ENCODE results near the gene LRRFIP1. TPM values are rescaled to one million over a fixed set of nuclear protein-coding genes. Genes with fewer than 3 reads are reported as not detected.

The LRRFIP1 gene
- total RNA-seq, 2 experiments from 2014 or later: 242 to 248 TPM

DNA sequence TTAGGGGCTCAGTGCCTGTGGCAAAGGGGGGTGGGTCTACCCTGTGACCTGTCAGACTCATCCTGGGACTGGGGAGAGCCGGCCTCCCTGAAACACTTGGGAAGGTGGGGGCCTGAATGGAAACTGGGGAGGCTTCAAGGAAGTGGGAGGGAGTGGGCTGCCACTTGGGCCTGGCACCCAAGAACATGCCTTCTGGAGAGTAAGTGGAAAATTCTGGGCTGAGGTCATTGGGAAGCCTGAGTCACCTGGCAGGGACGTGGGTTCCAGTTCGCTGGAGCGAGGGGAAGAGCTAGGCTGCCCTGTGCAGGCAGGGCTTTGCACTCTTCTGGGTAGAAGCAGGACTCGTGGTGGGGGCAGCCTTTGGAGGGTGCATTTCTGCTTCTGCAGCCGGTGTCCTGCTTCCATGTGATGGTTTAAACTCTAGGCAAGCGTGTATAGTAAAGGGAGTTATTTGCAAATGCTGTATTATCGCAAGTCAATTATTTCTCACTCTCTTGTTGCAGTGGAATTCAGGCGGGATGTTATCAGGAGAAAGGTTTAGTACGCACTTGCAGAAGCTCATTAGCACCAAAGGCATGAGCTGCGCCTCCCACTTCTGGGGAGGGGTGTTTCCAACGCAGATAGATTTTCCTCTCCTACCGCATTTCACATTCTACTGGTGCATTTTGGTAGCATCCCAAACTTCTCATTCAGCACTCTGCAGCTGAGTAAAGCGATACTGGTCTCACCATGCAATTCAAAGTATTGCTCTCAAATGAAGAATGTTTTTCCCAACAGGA is 3.8 kb downstream of the LRRFIP1 start:
- ChIA-PET CTCF (interaction anchor here (0.9 kb wide), 1 partner anchor 114 kb away, joined by 3 read pairs; no protein-coding TSS in a partner anchor), POLR2A (no interaction called here)
- peaks cover under 1% of the 10 kb centered on the region for H3K36me3 Mint-ChIP-seq (ENCODE audit: low read depth)
- H3K9me3 Mint-ChIP-seq: peaks cover under 1% of the 10 kb centered on the region
- H3K4me1 Mint-ChIP-seq: peaks cover 9% of the 10 kb centered on the region
- H3K4me3 Mint-ChIP-seq: no peak overlapping the region
- no peak for DNase-seq
- H3K27me3 Mint-ChIP-seq: peaks cover 34% of the 10 kb centered on the region
- no peak overlapping the region for H3K27ac Mint-ChIP-seq

DNA sequence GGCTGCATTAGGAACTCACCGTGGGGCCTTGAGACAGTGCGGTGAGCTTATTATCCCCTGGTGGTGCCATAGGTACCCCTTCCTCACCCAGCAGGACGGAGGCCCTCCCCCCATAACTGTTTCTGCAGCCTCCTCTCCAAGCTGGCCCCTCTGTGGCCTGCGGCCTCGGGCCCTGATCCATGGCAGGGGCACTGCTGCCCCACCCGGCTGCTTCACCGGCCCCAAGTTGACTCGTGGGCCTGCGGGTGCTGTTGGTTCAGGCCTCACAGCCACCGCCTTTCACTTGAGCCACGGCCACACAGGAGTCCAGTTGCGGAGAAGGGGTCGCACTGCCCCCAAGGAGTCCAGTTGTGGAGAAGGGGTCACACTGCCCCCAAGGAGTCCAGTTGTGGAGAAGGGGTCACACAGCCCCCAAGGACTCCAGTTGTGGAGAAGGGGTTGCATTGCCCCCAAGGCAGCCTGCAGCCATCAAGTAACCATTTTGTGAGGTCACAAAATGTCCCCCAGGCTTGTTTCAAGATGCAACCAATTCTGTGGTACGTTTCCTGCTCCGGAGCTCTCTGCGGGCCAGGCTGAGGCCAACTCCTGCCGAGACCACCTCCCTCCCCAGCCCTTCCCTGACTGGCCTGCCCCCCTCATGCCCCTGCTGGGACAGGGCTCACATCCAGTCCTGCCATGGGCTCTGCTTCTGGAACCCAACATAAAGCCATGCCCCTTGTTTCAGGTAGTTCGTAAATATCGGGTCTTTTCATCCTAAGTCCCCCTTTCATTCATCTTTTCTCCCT is 4.6 kb downstream of the LRRFIP1 start:
- H3K27ac Mint-ChIP-seq: no peak overlapping the region

DNA sequence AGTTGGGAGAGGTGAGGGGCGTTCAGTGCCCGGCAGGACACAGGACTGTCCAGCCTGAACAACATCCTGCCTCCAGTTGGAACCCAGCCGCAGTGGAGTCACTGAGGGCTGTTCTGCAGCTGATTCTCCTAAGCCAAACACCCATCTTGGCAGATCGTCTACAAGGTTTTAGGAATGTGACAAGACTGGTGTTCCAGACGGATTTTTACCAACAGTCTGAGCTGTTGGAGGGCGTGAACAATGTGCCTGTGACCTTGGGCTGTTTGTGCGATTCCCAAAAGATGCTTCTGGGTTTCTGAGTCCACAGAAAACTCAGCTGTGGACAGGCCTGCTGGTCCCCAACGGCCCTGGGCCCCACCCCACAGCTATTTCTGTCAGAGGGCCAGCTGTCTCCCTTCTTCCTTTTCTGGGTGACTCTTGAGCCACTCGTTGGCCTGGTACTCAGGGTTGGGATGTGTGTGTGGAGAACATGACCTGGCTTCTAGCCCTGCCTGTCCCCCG is 5.7 kb downstream of the LRRFIP1 start:
- Mint-ChIP-seq H3K36me3 (ENCODE audit: low read depth) (peaks cover 6% of the 10 kb centered on the region), H3K9me3 (peaks cover 6% of the 10 kb centered on the region), H3K4me3 (no peak overlapping the region), H3K27me3 (peaks cover 32% of the 10 kb centered on the region), H3K27ac (no peak overlapping the region), H3K4me1 (peaks cover 8% of the 10 kb centered on the region)
- no peak for DNase-seq
- POLR2A ChIA-PET: no interaction called here
- CTCF ChIA-PET: no interaction called here

More for the DNA sequence above, 4.6 kb downstream of the LRRFIP1 start:
- peaks cover 6% of the 10 kb centered on the region for H3K9me3 Mint-ChIP-seq
- POLR2A ChIA-PET: no interaction called here
- H3K4me1 Mint-ChIP-seq: peaks cover 10% of the 10 kb centered on the region
- no peak overlapping the region for H3K4me3 Mint-ChIP-seq
- peaks cover 6% of the 10 kb centered on the region for H3K36me3 Mint-ChIP-seq (ENCODE audit: low read depth)
- CTCF ChIA-PET: no interaction called here
- H3K27me3 Mint-ChIP-seq: peaks cover 33% of the 10 kb centered on the region
- no peak for DNase-seq

DNA sequence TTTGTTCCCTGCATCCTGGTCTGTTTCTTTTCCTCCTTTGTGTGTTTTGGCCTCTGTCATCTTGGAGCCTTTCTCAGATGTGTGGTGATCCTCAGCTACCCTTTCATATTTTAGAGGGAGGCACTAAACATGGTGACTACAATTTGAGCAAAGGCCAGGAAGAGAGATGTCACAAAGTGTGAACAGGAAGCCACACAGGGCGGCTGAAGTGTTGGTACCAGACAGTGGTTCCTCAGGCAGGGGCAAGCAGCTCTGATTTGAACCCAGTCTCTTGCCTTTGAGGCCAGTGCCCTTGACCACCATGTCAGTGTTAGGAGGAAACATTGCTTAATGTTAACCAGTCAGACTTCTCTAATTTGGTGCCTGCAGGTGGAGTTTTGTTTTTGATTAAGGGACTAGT is 9.2 kb downstream of the LRRFIP1 start:
- no peak for DNase-seq
- peaks cover 6% of the 10 kb centered on the region for H3K9me3 Mint-ChIP-seq
- H3K27ac Mint-ChIP-seq: no peak overlapping the region
- H3K36me3 Mint-ChIP-seq (ENCODE audit: low read depth): peaks cover 6% of the 10 kb centered on the region
- ChIA-PET POLR2A (interaction anchor here (0.5 kb wide), 1 partner anchor 336 kb away, joined by 3 read pairs; no protein-coding TSS in a partner anchor), CTCF (no interaction called here)
- H3K4me3 Mint-ChIP-seq: no peak overlapping the region
- peaks cover 14% of the 10 kb centered on the region for H3K27me3 Mint-ChIP-seq
- peaks cover 6% of the 10 kb centered on the region for H3K4me1 Mint-ChIP-seq

GRCh38 chr2:237637429-237638135 is 10.2 kb downstream of the LRRFIP1 start:
- Mint-ChIP-seq H3K27me3 (peaks cover 14% of the 10 kb centered on the region), H3K36me3 (ENCODE audit: low read depth) (peaks cover 6% of the 10 kb centered on the region), H3K4me3 (no peak overlapping the region), H3K9me3 (peaks cover 6% of the 10 kb centered on the region), H3K4me1 (peaks cover 6% of the 10 kb centered on the region), H3K27ac (no peak overlapping the region)
- ChIA-PET POLR2A (no interaction called here), CTCF (no interaction called here)
- DNase-seq: no peak

GRCh38 chr2:237638176-237638575 is 10.8 kb downstream of the LRRFIP1 start:
- H3K36me3 Mint-ChIP-seq (ENCODE audit: low read depth): peaks cover 6% of the 10 kb centered on the region
- H3K4me1 Mint-ChIP-seq: peaks cover 6% of the 10 kb centered on the region
- CTCF ChIA-PET: no interaction called here
- POLR2A ChIA-PET: no interaction called here
- DNase-seq: no peak
- no peak overlapping the region for H3K27ac Mint-ChIP-seq
- peaks cover 6% of the 10 kb centered on the region for H3K9me3 Mint-ChIP-seq
- no peak overlapping the region for H3K4me3 Mint-ChIP-seq
- peaks cover 14% of the 10 kb centered on the region for H3K27me3 Mint-ChIP-seq

DNA sequence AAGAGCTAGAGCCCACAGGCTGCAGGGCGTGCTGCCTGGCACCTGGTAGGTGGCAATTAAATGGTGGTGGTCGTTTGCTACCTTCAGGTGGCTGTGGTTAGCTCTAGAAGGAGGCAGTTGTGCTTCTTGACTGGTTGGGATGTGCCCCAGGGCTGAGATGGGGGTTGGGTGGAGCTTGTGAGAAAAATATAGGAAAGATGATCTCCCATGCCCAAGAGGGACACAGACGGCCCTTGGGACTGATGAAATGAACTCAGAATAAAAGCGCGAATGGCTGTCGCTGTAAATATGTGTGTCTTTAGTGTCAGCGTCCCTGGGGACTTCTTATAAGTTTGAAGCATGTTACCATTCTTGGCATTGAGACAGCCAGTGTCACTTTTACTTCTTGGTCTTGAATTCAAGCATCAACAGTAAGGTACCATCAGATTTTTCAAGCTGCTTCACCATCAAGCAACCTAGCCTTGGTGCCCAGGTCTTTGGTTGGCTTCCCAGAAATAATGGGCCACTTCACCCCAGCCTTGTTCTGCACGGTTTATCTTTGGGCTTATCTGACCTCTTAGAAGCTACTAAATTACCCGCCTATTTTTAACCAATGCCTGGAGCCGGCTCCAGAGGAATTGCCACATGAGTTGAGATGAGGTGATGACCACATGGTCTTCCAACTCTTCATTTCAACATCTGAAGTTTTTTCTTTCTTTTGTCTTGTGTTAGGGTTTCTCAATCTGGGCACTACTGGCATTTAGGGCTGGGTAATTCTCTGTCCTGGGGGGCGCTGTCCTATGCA is 11.9 kb downstream of the LRRFIP1 start:
- ChIA-PET POLR2A (interaction anchor here (1.1 kb wide), 1 partner anchor 34 kb away, joined by 3 read pairs; no protein-coding TSS in a partner anchor), CTCF (no interaction called here)
- H3K27ac Mint-ChIP-seq: no peak overlapping the region
- no peak for DNase-seq
- H3K36me3 Mint-ChIP-seq (ENCODE audit: low read depth): peaks cover 6% of the 10 kb centered on the region
- no peak overlapping the region for H3K4me3 Mint-ChIP-seq
- peaks cover 17% of the 10 kb centered on the region for H3K27me3 Mint-ChIP-seq
- H3K4me1 Mint-ChIP-seq: peaks cover 6% of the 10 kb centered on the region
- peaks cover 6% of the 10 kb centered on the region for H3K9me3 Mint-ChIP-seq

- DNase-seq: no peak
- Mint-ChIP-seq H3K27me3 (peaks cover 16% of the 10 kb centered on the region), H3K36me3 (ENCODE audit: low read depth) (peaks cover 6% of the 10 kb centered on the region), H3K4me1 (peaks cover 6% of the 10 kb centered on the region), H3K9me3 (peaks cover 6% of the 10 kb centered on the region), H3K27ac (no peak overlapping the region), H3K4me3 (no peak overlapping the region)
- POLR2A ChIA-PET: interaction anchor here (1.1 kb wide), 1 partner anchor 34 kb away, joined by 3 read pairs; no protein-coding TSS in a partner anchor
- CTCF ChIA-PET: no interaction called here
Measured at GRCh38 chr2:237639836-237640220, 12.4 kb downstream of the LRRFIP1 start.

DNA sequence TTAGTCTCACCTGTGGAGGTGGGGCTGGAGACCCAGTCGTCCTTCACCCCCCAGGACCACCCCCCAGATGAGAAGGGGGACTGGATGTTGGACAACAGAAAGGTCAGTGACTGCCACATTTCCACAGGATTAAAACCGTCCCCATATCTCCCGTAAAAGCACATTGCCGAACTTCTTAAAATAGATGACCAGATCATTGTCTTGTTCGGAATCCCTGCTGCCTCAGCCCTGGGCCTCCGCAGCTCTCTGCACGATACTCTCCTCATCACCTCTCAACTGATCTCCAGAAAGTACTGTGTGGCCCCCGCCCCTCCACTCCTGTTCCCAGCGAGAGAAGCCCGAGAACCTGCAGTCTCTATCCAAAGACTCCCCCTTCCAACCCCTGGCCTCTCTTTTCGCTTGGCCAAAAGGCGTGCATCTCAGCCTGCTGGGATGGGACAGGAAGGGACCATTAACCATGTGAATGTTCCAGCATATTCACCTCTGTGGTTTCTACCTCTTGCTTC is 13.2 kb downstream of the LRRFIP1 start:
- H3K9me3 Mint-ChIP-seq: peaks cover 6% of the 10 kb centered on the region
- H3K36me3 Mint-ChIP-seq (ENCODE audit: low read depth): peaks cover 6% of the 10 kb centered on the region
- no peak overlapping the region for H3K27ac Mint-ChIP-seq
- ChIA-PET POLR2A (no interaction called here), CTCF (no interaction called here)
- no peak for DNase-seq
- H3K4me1 Mint-ChIP-seq: peaks cover 6% of the 10 kb centered on the region
- H3K4me3 Mint-ChIP-seq: no peak overlapping the region
- H3K27me3 Mint-ChIP-seq: peaks cover 15% of the 10 kb centered on the region

DNA sequence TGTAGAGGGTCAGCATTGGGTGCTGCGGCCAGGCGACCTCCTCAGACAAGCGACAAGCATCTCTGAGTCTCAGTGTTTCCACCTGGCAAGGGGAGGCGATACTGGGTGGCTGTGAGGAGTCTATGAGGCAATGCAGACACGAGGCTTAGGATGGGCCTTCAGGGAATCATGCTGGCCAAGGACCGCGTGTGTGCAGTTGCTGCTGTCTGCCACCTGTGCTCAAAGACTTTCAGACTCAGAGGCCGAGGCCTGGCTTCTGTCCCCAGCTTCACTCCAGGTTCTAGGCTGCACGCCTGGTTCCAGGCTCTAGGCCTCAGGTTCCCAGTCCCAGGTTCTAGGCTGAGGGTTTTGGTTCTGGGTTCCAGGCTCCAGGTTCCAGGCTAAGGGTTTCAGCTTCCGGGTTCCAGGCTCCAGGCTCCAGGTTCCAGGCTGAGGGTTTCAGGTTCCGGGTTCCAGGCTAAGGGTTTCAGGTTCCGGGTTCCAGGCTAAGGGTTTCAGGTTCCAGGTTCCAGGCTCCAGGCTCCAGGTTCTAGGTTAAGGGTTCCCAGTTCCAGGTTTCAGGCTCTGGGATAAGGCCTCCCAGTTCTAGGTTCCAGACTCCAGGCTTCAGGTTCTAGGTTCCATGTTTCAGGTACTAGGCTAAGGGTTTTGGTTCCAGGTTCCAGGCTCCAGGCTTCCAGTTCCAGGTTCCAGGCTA is 14.8 kb downstream of the LRRFIP1 start:
- no peaks in the 10 kb centered on the region for H3K4me1 Mint-ChIP-seq
- H3K27ac Mint-ChIP-seq: no peak overlapping the region
- ChIA-PET CTCF (no interaction called here), POLR2A (no interaction called here)
- peaks cover 7% of the 10 kb centered on the region for H3K27me3 Mint-ChIP-seq
- H3K36me3 Mint-ChIP-seq (ENCODE audit: low read depth): no peaks in the 10 kb centered on the region
- no peak overlapping the region for H3K4me3 Mint-ChIP-seq
- DNase-seq: no peak
- H3K9me3 Mint-ChIP-seq: no peaks in the 10 kb centered on the region

DNA sequence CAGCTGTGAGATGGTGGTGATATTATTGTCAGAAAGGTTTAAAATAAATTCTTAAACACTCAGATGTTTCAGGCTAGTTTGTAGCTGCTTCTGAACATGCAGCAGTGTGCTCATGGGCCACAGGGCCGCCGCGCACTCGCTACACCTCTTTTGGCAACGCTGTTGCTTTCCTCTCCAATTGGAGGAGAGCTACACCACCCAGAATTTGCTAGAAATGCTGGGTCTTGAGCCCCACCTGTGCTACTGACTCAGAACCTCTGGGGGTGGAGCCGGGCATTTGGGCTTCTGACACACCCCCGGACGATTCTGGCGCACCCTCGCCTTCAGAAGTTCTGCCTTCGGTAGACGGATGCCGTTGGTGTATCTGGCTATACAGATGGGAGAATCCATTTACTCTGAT is 15.7 kb downstream of the LRRFIP1 start:
- POLR2A ChIA-PET: no interaction called here
- H3K36me3 Mint-ChIP-seq (ENCODE audit: low read depth): no peaks in the 10 kb centered on the region
- H3K4me1 Mint-ChIP-seq: no peaks in the 10 kb centered on the region
- no peak overlapping the region for H3K4me3 Mint-ChIP-seq
- H3K9me3 Mint-ChIP-seq: no peaks in the 10 kb centered on the region
- no peak for DNase-seq
- peaks cover 6% of the 10 kb centered on the region for H3K27me3 Mint-ChIP-seq
- H3K27ac Mint-ChIP-seq: no peak overlapping the region
- CTCF ChIA-PET: no interaction called here

All from activated CD4-positive, alpha-beta memory T cell treated with anti-CD3 and anti-CD28 coated beads, Interleukin-2, amount 10 ng/mL, durations not matched to agents 7 days and 5 days (primary cell).